ENCODE data around the gene PHOX2A.

PHOX2A gene

GRCh38 chr11:72244060-72244360, at the start of gene PHOX2A:
PHOX2A (minus strand) TSS chr11:72244176; CDS start chr11:72244004, 172 bp downstream.
- TF ChIP-seq CTCF (IDR thresholded peaks at IDR 0.05; ENCODE audit: extremely low read depth, insufficient read depth, missing control alignments), result no peak
- in situ Hi-C loops (cut with MboI; ENCODE audit: low pct_unique_long_range_greater_than_20kb, low sequenced_read_pairs, unreplicated experiment), result no loop called here
- DNase-seq (ENCODE audit: low spot score), result no peak

GRCh38 chr11:72293391-72293790, 49.4 kb upstream of the PHOX2A start:
- no peak for TF ChIP-seq CTCF (IDR thresholded peaks at IDR 0.05; ENCODE audit: extremely low read depth, insufficient read depth, missing control alignments)
- DNase-seq (ENCODE audit: low spot score), result no peak
- in situ Hi-C loops (cut with MboI; ENCODE audit: low pct_unique_long_range_greater_than_20kb, low sequenced_read_pairs, unreplicated experiment), result loop anchor here (10.0 kb wide), 1 partner anchor 141 kb away; the partner anchor contains the start of gene CLPB

GRCh38 chr11:72292106-72292785, 48.3 kb upstream of the PHOX2A start:
- in situ Hi-C loops (cut with MboI; ENCODE audit: low pct_unique_long_range_greater_than_20kb, low sequenced_read_pairs, unreplicated experiment), result loop anchor here (10.0 kb wide), 1 partner anchor 143 kb away; the partner anchor contains the start of gene CLPB

GRCh38 chr11:72290741-72291140, 46.8 kb upstream of the PHOX2A start:
- DNase-seq (ENCODE audit: low spot score), result peak; percentile 41
- TF ChIP-seq CTCF (IDR thresholded peaks at IDR 0.05; ENCODE audit: extremely low read depth, insufficient read depth, missing control alignments), result peak; percentile 63
- in situ Hi-C loops (cut with MboI; ENCODE audit: low pct_unique_long_range_greater_than_20kb, low sequenced_read_pairs, unreplicated experiment), result loop anchor here (10.0 kb wide), 1 partner anchor 144 kb away; the partner anchor contains the start of gene CLPB

More at GRCh38 chr11:72292106-72292785, 48.3 kb upstream of the PHOX2A start:
- no peak for TF ChIP-seq CTCF (IDR thresholded peaks at IDR 0.05; ENCODE audit: extremely low read depth, insufficient read depth, missing control alignments)
- DNase-seq (ENCODE audit: low spot score), result no peak

GRCh38 chr11:72287293-72287692, 43.3 kb upstream of the PHOX2A start:
- TF ChIP-seq CTCF (IDR thresholded peaks at IDR 0.05; ENCODE audit: extremely low read depth, insufficient read depth, missing control alignments), result no peak
- DNase-seq (ENCODE audit: low spot score), result no peak
- in situ Hi-C loops (cut with MboI; ENCODE audit: low pct_unique_long_range_greater_than_20kb, low sequenced_read_pairs, unreplicated experiment), result no loop called here

GRCh38 chr11:72283947-72284346, 40.0 kb upstream of the PHOX2A start:
- TF ChIP-seq CTCF (IDR thresholded peaks at IDR 0.05; ENCODE audit: extremely low read depth, insufficient read depth, missing control alignments), result no peak
- no peak for DNase-seq (ENCODE audit: low spot score)
- in situ Hi-C loops (cut with MboI; ENCODE audit: low pct_unique_long_range_greater_than_20kb, low sequenced_read_pairs, unreplicated experiment), result no loop called here

All from GM13977 (cell line).